ENCODE measurements around the gene MARCHF6. TPM values are rescaled to one million over a fixed set of nuclear protein-coding genes. Genes with fewer than 3 reads are reported as not detected.

The MARCHF6 gene
- total and polyA plus RNA-seq, 9 of the 15 experiments (the other 6 are each of a cell fraction or from before 2014, with no cell fraction given): 74.1 to 456 (median 116) TPM

GRCh38 chr5:10317825-10318682 is 35.4 kb upstream of the MARCHF6 start (continued):
- no peak for TF ChIP-seq ZNF57 (CRISPR knock-in tag; IDR thresholded peaks at IDR 0.05)
- no peak for TF ChIP-seq BCOR (IDR thresholded peaks at IDR 0.05)
- TF ChIP-seq, protein P1, sequence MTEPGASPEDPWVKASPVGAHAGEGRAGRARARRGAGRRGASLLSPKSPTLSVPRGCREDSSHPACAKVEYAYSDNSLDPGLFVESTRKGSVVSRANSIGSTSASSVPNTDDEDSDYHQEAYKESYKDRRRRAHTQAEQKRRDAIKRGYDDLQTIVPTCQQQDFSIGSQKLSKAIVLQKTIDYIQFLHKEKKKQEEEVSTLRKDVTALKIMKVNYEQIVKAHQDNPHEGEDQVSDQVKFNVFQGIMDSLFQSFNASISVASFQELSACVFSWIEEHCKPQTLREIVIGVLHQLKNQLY (CRISPR knock-in tag; conservative IDR thresholded peaks at IDR 0.05): no peak
- no peak for TF ChIP-seq DDX20 (tag; IDR thresholded peaks at IDR 0.05; ENCODE audit: low read depth)
- TF ChIP-seq U2AF2 (optimal IDR thresholded peaks at IDR 0.05; ENCODE audit: low read depth, low read length): no peak
- TF ChIP-seq SNIP1 (IDR thresholded peaks at IDR 0.05; ENCODE audit: low read depth): no peak
- no peak for TF ChIP-seq FOXJ2 (tag; IDR thresholded peaks at IDR 0.05)
- no peak for TF ChIP-seq CEBPB (tag; IDR thresholded peaks at IDR 0.05)
- no peak for TF ChIP-seq POU5F1 (IDR thresholded peaks at IDR 0.05; ENCODE audit: borderline replicate concordance, low read depth, low read length, partially characterized antibody)
- no peak for TF ChIP-seq IRF2 (CRISPR knock-in tag; IDR thresholded peaks at IDR 0.05)
- TF ChIP-seq ELK1 (CRISPR knock-in tag; IDR thresholded peaks at IDR 0.05): no peak
- no peak for TF ChIP-seq POLR2G (IDR thresholded peaks at IDR 0.05; ENCODE audit: low read depth, low read length)
- no peak for TF ChIP-seq ZNF263 (CRISPR knock-in tag; IDR thresholded peaks at IDR 0.05; ENCODE audit: borderline replicate concordance)
- no peak for TF ChIP-seq FOS (IDR thresholded peaks at IDR 0.05; ENCODE audit: extremely low read depth, insufficient read length)
- TF ChIP-seq SAP30 (IDR thresholded peaks at IDR 0.05; ENCODE audit: borderline replicate concordance, insufficient read depth, low read depth, low read length, poor library complexity, severe bottlenecking): no peak
- TF ChIP-seq, protein P2, sequence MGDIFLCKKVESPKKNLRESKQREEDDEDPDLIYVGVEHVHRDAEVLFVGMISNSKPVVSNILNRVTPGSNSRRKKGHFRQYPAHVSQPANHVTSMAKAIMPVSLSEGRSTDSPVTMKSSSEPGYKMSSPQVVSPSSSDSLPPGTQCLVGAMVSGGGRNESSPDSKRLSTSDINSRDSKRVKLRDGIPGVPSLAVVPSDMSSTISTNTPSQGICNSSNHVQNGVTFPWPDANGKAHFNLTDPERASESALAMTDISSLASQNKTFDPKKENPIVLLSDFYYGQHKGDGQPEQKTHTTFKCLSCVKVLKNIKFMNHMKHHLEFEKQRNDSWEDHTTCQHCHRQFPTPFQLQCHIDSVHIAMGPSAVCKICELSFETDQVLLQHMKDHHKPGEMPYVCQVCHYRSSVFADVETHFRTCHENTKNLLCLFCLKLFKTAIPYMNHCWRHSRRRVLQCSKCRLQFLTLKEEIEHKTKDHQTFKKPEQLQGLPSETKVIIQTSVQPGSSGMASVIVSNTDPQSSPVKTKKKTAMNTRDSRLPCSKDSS (IDR thresholded peaks at IDR 0.05; ENCODE audit: low read depth, partially characterized antibody): no peak
- TF ChIP-seq SAFB2 (IDR thresholded peaks at IDR 0.05; ENCODE audit: borderline replicate concordance, low read depth, low read length, severe bottlenecking): no peak
- TF ChIP-seq KLF1 (tag; IDR thresholded peaks at IDR 0.05): 0 out of 2 replicates have a peak, but pooled peaks have one; percentile 31
- no peak for TF ChIP-seq SETDB1 (IDR thresholded peaks at IDR 0.05; ENCODE audit: low read length)
- TF ChIP-seq DMBX1 (CRISPR knock-in tag; IDR thresholded peaks at IDR 0.05; ENCODE audit: borderline replicate concordance): peak; percentile 87
- TF ChIP-seq ZC3H8 (IDR thresholded peaks at IDR 0.05): no peak
- TF ChIP-seq SIN3B (IDR thresholded peaks at IDR 0.05; ENCODE audit: low read depth): no peak
- TF ChIP-seq ATF1 (CRISPR knock-in tag; IDR thresholded peaks at IDR 0.05): no peak
- TF ChIP-seq ATF1 (tag; IDR thresholded peaks at IDR 0.05): no peak
- no peak for TF ChIP-seq ZFPM2 (CRISPR knock-in tag; IDR thresholded peaks at IDR 0.05)
- TF ChIP-seq, protein P3, sequence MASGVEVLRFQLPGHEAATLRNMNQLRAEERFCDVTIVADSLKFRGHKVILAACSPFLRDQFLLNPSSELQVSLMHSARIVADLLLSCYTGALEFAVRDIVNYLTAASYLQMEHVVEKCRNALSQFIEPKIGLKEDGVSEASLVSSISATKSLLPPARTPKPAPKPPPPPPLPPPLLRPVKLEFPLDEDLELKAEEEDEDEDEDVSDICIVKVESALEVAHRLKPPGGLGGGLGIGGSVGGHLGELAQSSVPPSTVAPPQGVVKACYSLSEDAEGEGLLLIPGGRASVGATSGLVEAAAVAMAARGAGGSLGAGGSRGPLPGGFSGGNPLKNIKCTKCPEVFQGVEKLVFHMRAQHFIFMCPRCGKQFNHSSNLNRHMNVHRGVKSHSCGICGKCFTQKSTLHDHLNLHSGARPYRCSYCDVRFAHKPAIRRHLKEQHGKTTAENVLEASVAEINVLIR (CRISPR knock-in tag; IDR thresholded peaks at IDR 0.05): no peak
